Colonic mucosa (tissue), 4 donors: ENCODE results near the gene DTNBP1. TPM values are rescaled to one million over a fixed set of nuclear protein-coding genes. Genes with fewer than 3 reads are reported as not detected.

Source experiments
- DNase-seq: peaks from one replicate; pipeline ENCODE4 v3.0.0-alpha.2; 2020
- H3K27ac ChIP-seq: fragments of 200-600 bp; one replicate; pipeline ENCODE4 v1.8.0; 2021
- H3K27me3 ChIP-seq: fragments of 200-600 bp; one replicate; pipeline ENCODE4 v1.8.0; 2021
- H3K36me3 ChIP-seq: fragments of 200-600 bp; one replicate; pipeline ENCODE4 v1.8.0; 2021
- H3K4me1 ChIP-seq: fragments of 200-600 bp; one replicate; pipeline ENCODE4 v1.8.0; 2021; ENCODE audit warnings: mild to moderate bottlenecking
- H3K4me3 ChIP-seq: fragments of 200-600 bp; one replicate; pipeline ENCODE4 v1.8.0; 2021
- H3K9ac ChIP-seq, 2 donors: one replicate each; pipeline ENCODE4 v1.7.0; 2013; ENCODE audit warnings: control low read depth in 2 of 2, low read depth in 2 of 2, low read length in 2 of 2
- H3K9me3 ChIP-seq: fragments of 200-600 bp; one replicate; pipeline ENCODE4 v1.8.0; 2021
- intact Hi-C: fragments of 100-400 bp; cut with DNase I; formaldehyde crosslinking; loops from one replicate; pipeline ENCODE4 v1.14.1; 2022
- total RNA-seq, 2 donors: library from RNA; stranded (reverse); fragmentation: NEBNext Ultra II Directional in 1 of 2; extraction: Animal tissue kit (Norgen Biotek cat#: 25700) in 1 of 2; gene quantifications; one replicate each; pipeline ENCODE4 v1.2.1, GENCODE V29; 2021
- TF ChIP-seq, protein P1 (sequence below): fragments of 200-600 bp; IDR thresholded peaks from one replicate; pipeline ENCODE4 v1.8.0; 2022; ENCODE audit warnings: antibody characterized with exemption, mild to moderate bottlenecking
- donor health status: healthy.
- donor health status: DM: no; HTN: no; CAD: no.
- donor health status: DM: no; HTN: no; CAD: no.

DTNBP1 gene
- total RNA-seq, 2 donors from 2014 or later, result 17.4 to 22.0 TPM

DNA sequence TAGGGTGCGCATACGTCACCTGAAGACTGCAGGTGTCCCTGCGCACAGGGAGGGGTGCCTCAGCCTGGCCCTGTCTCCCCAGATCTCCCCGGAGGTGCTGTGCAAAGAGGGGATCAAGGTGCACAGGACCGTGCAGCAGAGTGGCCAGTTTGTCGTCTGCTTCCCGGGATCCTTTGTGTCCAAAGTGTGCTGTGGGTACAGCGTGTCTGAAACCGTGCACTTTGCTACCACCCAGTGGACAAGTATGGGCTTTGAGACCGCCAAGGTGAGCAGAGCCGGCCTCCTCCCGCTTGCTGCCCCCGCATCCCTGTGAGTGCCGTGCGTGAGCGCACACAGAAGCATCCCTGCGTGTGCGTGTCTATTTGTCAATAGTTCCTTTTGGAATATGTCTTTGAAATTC lies 150.7 kb downstream of the DTNBP1 start:
- no peaks in the 10 kb centered on the region for H3K9me3 ChIP-seq
- H3K27ac ChIP-seq, result no peak overlapping the region
- no peaks in the 10 kb centered on the region for H3K36me3 ChIP-seq
- intact Hi-C loops, result no loop called here
- H3K27me3 ChIP-seq, result no peaks in the 10 kb centered on the region
- H3K9ac ChIP-seq, result peak overlapping the region in 1 of 2 donors; percentile 35
- H3K4me1 ChIP-seq, result no peaks in the 10 kb centered on the region
- TF ChIP-seq, protein P1, sequence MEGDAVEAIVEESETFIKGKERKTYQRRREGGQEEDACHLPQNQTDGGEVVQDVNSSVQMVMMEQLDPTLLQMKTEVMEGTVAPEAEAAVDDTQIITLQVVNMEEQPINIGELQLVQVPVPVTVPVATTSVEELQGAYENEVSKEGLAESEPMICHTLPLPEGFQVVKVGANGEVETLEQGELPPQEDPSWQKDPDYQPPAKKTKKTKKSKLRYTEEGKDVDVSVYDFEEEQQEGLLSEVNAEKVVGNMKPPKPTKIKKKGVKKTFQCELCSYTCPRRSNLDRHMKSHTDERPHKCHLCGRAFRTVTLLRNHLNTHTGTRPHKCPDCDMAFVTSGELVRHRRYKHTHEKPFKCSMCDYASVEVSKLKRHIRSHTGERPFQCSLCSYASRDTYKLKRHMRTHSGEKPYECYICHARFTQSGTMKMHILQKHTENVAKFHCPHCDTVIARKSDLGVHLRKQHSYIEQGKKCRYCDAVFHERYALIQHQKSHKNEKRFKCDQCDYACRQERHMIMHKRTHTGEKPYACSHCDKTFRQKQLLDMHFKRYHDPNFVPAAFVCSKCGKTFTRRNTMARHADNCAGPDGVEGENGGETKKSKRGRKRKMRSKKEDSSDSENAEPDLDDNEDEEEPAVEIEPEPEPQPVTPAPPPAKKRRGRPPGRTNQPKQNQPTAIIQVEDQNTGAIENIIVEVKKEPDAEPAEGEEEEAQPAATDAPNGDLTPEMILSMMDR, result no peak
- DNase-seq, result no peak
- H3K4me3 ChIP-seq, result no peak overlapping the region

DNA sequence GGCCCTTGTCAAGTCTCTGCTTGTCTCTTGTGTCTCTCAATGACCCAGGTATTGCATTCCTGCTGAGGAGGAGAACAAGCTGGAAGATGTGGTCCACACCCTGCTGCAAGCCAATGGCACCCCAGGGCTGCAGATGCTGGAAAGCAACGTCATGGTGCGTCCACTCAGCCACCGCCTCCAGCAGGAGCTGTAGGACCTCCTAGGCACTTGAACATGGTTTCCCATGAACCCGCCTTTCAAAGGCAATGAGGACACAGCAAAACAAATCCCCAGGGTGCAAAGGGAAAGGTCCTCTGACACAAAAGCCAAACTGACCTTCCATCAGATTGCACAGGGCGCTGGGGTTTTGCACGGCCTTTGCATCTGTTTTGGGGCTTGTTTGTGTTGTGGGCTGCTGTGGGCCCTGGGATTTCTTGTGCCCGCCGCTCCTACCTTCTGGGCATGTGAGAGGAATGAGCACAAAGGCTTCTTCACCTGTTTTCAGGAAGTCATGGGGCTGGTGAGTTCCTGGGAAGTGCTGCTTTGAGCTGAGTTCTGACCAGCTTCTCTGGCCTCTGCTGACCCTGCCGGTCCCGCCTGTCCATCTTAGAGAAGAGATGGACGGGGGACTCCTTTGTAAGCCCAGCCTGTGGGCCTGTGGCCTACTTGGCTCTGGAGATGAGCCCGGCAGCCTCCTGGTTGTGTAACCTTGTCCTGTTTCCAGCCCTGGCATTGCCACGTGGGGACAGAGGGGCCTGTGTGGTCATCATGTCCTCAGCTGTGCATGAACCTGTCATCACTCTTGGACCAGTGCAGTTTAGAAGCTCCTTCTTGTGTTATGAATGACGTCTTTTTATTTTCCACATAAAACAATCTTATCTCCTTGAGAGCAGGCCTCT lies 151.3 kb downstream of the DTNBP1 start:
- H3K9me3 ChIP-seq, result no peaks in the 10 kb centered on the region
- no peaks in the 10 kb centered on the region for H3K36me3 ChIP-seq
- TF ChIP-seq, protein P1, result no peak
- DNase-seq, result no peak
- H3K27ac ChIP-seq, result no peak overlapping the region
- H3K27me3 ChIP-seq, result no peaks in the 10 kb centered on the region
- intact Hi-C loops, result no loop called here
- no peak overlapping the region for H3K4me3 ChIP-seq
- H3K4me1 ChIP-seq, result no peaks in the 10 kb centered on the region
- H3K9ac ChIP-seq, result no peak overlapping the region

DNA sequence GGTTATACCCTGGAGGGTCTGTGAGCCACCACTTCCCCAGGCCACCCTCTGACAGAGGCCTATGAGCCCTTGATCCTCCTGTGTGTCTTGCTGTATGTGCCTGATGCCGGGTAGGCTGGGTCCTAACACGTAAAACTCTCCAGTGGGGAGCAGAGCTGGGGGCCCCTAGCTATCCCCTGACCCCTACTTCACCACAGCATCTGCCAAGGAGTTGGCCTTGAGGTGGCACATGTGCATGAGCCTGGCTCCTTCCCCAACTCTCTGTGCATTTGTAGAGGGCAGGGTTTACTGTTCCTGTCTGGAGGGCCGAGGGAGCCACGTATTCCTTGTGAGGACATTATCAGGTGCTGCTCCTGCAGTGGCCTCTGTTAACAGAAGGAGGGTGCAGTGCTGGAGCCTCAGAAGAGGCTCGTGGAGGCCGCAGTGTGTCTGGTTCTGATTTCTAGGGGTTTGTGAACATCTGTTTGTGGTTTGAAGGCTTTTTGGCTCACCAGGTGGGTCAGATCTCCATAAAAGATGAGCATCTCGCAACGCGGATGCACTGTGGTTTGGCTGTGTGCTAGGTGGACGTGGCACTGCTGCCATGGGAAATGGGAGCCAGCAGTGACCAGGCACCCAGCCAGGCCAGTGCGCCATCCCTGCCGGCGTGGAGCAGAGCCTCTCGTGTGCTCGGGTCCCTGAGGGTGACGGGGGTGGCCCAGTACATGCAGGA lies 152.1 kb downstream of the DTNBP1 start:
- Histone ChIP-seq H3K36me3 (no peaks in the 10 kb centered on the region), H3K27me3 (no peaks in the 10 kb centered on the region)

DNA sequence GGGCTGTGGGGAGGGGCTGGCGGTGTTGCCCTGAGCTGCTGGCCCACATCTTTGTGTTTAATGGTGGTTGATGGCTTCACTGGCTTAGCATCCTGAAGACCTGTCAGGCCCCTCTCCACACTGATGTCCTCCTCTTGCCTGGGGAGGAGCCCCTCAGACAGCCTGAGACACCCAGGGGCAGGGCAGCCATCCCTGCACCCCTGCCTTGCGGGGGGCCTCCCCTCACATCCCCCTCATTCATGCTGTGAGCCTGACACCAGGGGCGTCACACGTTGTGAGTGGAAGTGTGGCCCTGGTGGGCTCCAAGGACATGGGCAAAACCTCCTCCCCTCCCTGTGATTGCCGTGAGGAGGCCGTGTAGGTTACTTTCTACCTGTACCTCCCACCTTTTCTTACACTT lies 152.7 kb downstream of the DTNBP1 start:
- H3K4me1 ChIP-seq, result no peaks in the 10 kb centered on the region
- DNase-seq, result no peak
- intact Hi-C loops, result no loop called here
- H3K27me3 ChIP-seq, result no peaks in the 10 kb centered on the region
- no peaks in the 10 kb centered on the region for H3K36me3 ChIP-seq
- H3K27ac ChIP-seq, result no peak overlapping the region
- TF ChIP-seq, protein P1, result no peak
- no peaks in the 10 kb centered on the region for H3K9me3 ChIP-seq
- no peak overlapping the region for H3K4me3 ChIP-seq
- no peak overlapping the region for H3K9ac ChIP-seq

More for the DNA sequence above, 152.1 kb downstream of the DTNBP1 start:
- Histone ChIP-seq H3K4me1 (no peaks in the 10 kb centered on the region), H3K9ac (no peak overlapping the region), H3K4me3 (no peak overlapping the region), H3K27ac (no peak overlapping the region), H3K9me3 (no peaks in the 10 kb centered on the region)
- DNase-seq, result no peak
- TF ChIP-seq, protein P1, result no peak
- intact Hi-C loops, result no loop called here

DNA sequence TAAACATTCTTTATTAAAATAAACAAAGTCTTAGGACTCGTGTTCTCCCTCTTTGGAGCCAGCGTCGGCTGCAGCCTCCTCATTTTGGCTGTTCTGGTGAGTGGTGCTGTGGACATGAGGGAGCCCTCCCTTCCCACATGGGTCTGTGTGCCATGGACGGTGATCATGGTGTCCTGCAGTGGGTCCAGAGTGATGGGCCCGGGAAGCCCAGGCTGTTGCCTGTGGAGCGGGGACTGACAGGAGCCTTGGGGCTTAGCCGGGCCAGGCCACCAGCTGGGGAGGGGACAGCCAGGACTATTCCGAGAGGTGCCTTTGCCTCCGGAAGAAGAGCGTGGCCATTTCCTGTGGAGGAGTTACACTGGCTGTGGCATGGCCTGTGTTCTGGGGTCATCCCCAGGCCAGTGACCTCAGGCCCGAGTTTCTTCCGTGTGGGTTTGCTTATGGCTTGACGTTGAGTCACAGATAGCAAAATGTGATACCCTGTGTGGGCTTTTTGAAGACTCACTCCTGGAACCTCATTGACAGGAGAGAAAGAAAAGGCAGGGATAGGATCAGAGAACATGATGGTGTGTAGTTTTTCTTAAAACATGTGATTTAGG lies 153.4 kb downstream of the DTNBP1 start:
- intact Hi-C loops, result no loop called here
- Histone ChIP-seq H3K9ac (no peak overlapping the region), H3K4me1 (no peaks in the 10 kb centered on the region), H3K27ac (no peak overlapping the region), H3K9me3 (no peaks in the 10 kb centered on the region), H3K4me3 (no peak overlapping the region), H3K27me3 (no peaks in the 10 kb centered on the region), H3K36me3 (no peaks in the 10 kb centered on the region)
- no peak for DNase-seq
- TF ChIP-seq, protein P1, result no peak
